ENCODE data around the gene PDK2. TPM values are rescaled to one million over a fixed set of nuclear protein-coding genes. Genes with fewer than 3 reads are reported as not detected.
A peak's percentile ranks its signal among the peaks of the same experiment; 100 is the strongest.

PDK2 gene
- total and polyA plus RNA-seq, 2 experiments from 2014 or later: 30.2 to 48.1 TPM

- Histone ChIP-seq H4K20me1 (ENCODE audit: insufficient read depth) (no peaks in the 10 kb centered on the region), H3K27me3 (replicated peaks; ENCODE audit: insufficient read depth) (no peaks in the 10 kb centered on the region), H3K9me2 (ENCODE audit: insufficient read depth) (no peaks in the 10 kb centered on the region), H3K27ac (peak overlapping the region; percentile 97), H3K9me3 (ENCODE audit: low read depth) (no peaks in the 10 kb centered on the region), H3K4me3 (no peak overlapping the region), H3K9ac (peak overlapping the region; percentile 83; the same call in 1 of the 2 replicates), H3K79me2 (ENCODE audit: insufficient read depth) (peaks cover 75% of the 10 kb centered on the region), H3K36me3 (ENCODE audit: low read depth) (peaks cover 47% of the 10 kb centered on the region), H2AFZ (no peak overlapping the region), H3K4me2 (ENCODE audit: unreplicated experiment) (no peak overlapping the region), H3K4me1 (ENCODE audit: insufficient read depth) (peaks cover 55% of the 10 kb centered on the region), H3F3A (ENCODE audit: insufficient read depth) (peaks cover 51% of the 10 kb centered on the region)
- 92 to 100% methylated on average over 2 of the region's 2 CpGs for WGBS, 2 experiments (ENCODE audit: low coverage in 1 of 2, low lambda C conversion rate in 2 of 2, missing lambda C conversion rate in 2 of 2)
- no peak for TF ChIP-seq EZH2 (IDR thresholded peaks at IDR 0.05; ENCODE audit: insufficient read depth, poor library complexity, severe bottlenecking)
- no peak for TF ChIP-seq EZH2phosphoT487 (IDR thresholded peaks at IDR 0.05; ENCODE audit: insufficient read depth, low read depth)
- in situ Hi-C loops (cut with MboI): no loop called here
- DNase-seq: no peak
Observed at GRCh38 chr17:50066995-50067394, 28.2 kb upstream of the PDK2 start.

- TF ChIP-seq EZH2phosphoT487 (IDR thresholded peaks at IDR 0.05; ENCODE audit: insufficient read depth, low read depth): no peak
- no peak for TF ChIP-seq EZH2 (IDR thresholded peaks at IDR 0.05; ENCODE audit: insufficient read depth, poor library complexity, severe bottlenecking)
- Histone ChIP-seq H3K9me3 (ENCODE audit: low read depth) (no peaks in the 10 kb centered on the region), H3K79me2 (ENCODE audit: insufficient read depth) (peaks cover 78% of the 10 kb centered on the region), H3K4me2 (ENCODE audit: unreplicated experiment) (no peak overlapping the region), H3K9ac (0 out of 2 replicates have a peak overlapping the region, but pooled peaks have one; percentile 16), H2AFZ (no peak overlapping the region), H3K36me3 (ENCODE audit: low read depth) (peaks cover 55% of the 10 kb centered on the region), H3K27me3 (replicated peaks; ENCODE audit: insufficient read depth) (no peaks in the 10 kb centered on the region), H3K27ac (no peak overlapping the region), H4K20me1 (ENCODE audit: insufficient read depth) (no peaks in the 10 kb centered on the region), H3K4me1 (ENCODE audit: insufficient read depth) (peaks cover 45% of the 10 kb centered on the region), H3K4me3 (no peak overlapping the region), H3F3A (ENCODE audit: insufficient read depth) (peaks cover 45% of the 10 kb centered on the region), H3K9me2 (ENCODE audit: insufficient read depth) (no peaks in the 10 kb centered on the region)
- no peak for DNase-seq
- in situ Hi-C loops (cut with MboI): no loop called here
- WGBS, 2 experiments (ENCODE audit: low coverage in 1 of 2, low lambda C conversion rate in 2 of 2, missing lambda C conversion rate in 2 of 2): 84 to 91% methylated on average over 13 of the region's 13 CpGs
Observed at GRCh38 chr17:50067996-50068395, 27.2 kb upstream of the PDK2 start.

DNA sequence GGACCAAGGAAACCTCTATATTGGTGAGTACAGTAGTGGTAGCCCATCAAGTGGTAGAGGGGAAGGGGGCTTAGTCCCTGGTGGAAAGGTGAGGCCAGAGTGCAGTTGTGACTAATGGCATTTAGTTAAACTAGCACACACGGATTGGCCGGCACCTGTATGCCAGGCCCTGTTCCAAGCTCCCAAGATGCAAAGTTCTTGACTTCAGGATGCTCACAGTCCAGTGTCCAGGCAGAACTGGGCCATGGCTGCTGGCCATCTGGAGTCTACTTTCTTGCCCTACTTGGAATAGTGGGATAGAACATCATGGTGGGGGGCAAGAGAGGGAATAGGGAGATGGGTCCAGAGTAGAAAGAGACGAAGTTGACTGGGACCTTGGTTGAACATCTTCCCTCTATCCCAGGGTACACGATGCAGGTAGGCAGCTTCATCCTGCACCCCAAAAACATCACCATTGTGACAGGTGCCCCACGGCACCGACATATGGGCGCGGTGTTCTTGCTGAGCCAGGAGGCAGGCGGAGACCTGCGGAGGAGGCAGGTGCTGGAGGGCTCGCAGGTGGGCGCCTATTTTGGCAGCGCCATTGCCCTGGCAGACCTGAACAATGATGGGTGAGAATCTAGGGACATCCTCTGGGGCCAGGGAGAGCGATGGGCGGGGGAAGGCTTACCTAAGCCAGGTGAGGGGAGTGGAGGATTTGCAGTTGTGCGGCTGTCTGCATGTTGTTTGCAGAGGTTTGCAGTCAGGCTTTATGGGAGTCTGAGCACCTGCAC, 24.1 kb upstream of the PDK2 start:
- 89% methylated on average over 16 of the region's 16 CpGs for WGBS, 2 experiments (ENCODE audit: low coverage in 1 of 2, low lambda C conversion rate in 2 of 2, missing lambda C conversion rate in 2 of 2)
- no peak overlapping the region for H3K4me2 ChIP-seq (ENCODE audit: unreplicated experiment)
- H3K36me3 ChIP-seq (ENCODE audit: low read depth): peaks cover 79% of the 10 kb centered on the region
- no peak for DNase-seq
- no peak overlapping the region for H3K4me3 ChIP-seq
- H3K9me3 ChIP-seq (ENCODE audit: low read depth): no peaks in the 10 kb centered on the region
- no peaks in the 10 kb centered on the region for H3K27me3 ChIP-seq (replicated peaks; ENCODE audit: insufficient read depth)
- H2AFZ ChIP-seq: no peak overlapping the region
- H3K9ac ChIP-seq: no peak overlapping the region
- no peaks in the 10 kb centered on the region for H3K9me2 ChIP-seq (ENCODE audit: insufficient read depth)
- in situ Hi-C loops (cut with MboI): no loop called here
- TF ChIP-seq EZH2phosphoT487 (IDR thresholded peaks at IDR 0.05; ENCODE audit: insufficient read depth, low read depth): no peak
- TF ChIP-seq EZH2 (IDR thresholded peaks at IDR 0.05; ENCODE audit: insufficient read depth, poor library complexity, severe bottlenecking): no peak
- no peaks in the 10 kb centered on the region for H4K20me1 ChIP-seq (ENCODE audit: insufficient read depth)
- H3F3A ChIP-seq (ENCODE audit: insufficient read depth): peaks cover 18% of the 10 kb centered on the region
- H3K79me2 ChIP-seq (ENCODE audit: insufficient read depth): peaks cover 86% of the 10 kb centered on the region
- H3K4me1 ChIP-seq (ENCODE audit: insufficient read depth): peaks cover 15% of the 10 kb centered on the region
- no peak overlapping the region for H3K27ac ChIP-seq

GRCh38 chr17:50071692-50072091, 23.5 kb upstream of the PDK2 start:
- peaks cover 79% of the 10 kb centered on the region for H3K36me3 ChIP-seq (ENCODE audit: low read depth)
- no peaks in the 10 kb centered on the region for H4K20me1 ChIP-seq (ENCODE audit: insufficient read depth)
- H3K79me2 ChIP-seq (ENCODE audit: insufficient read depth): peaks cover 80% of the 10 kb centered on the region
- H3K4me2 ChIP-seq (ENCODE audit: unreplicated experiment): no peak overlapping the region
- TF ChIP-seq EZH2phosphoT487 (IDR thresholded peaks at IDR 0.05; ENCODE audit: insufficient read depth, low read depth) (no peak), EZH2 (IDR thresholded peaks at IDR 0.05; ENCODE audit: insufficient read depth, poor library complexity, severe bottlenecking) (no peak)
- no peak for DNase-seq
- no peak overlapping the region for H3K27ac ChIP-seq
- H2AFZ ChIP-seq: no peak overlapping the region
- peaks cover 9% of the 10 kb centered on the region for H3K4me1 ChIP-seq (ENCODE audit: insufficient read depth)
- no peak overlapping the region for H3K4me3 ChIP-seq
- 84 to 89% methylated on average over 6 of the region's 6 CpGs for WGBS, 2 experiments (ENCODE audit: low coverage in 1 of 2, low lambda C conversion rate in 2 of 2, missing lambda C conversion rate in 2 of 2)
- H3K9me3 ChIP-seq (ENCODE audit: low read depth): no peaks in the 10 kb centered on the region
- H3F3A ChIP-seq (ENCODE audit: insufficient read depth): peaks cover 12% of the 10 kb centered on the region; the same call in 1 of the 2 replicates
- no peaks in the 10 kb centered on the region for H3K27me3 ChIP-seq (replicated peaks; ENCODE audit: insufficient read depth)
- no peaks in the 10 kb centered on the region for H3K9me2 ChIP-seq (ENCODE audit: insufficient read depth)
- H3K9ac ChIP-seq: no peak overlapping the region
- in situ Hi-C loops (cut with MboI): no loop called here

All from GM23248 (cell line).